ENCODE measurements around the gene ATP1A2.
"Not testable (repeated sequence)": the region's sequence is repeated elsewhere in the genome, so short reads cannot be mapped to it uniquely, and the experiment has no call there.

ATP1A2 gene

GRCh38 chr1:160124705-160125478 lies 9.3 kb downstream of the ATP1A2 start:
- no peak for DNase-seq (ENCODE audit: low read depth)

GRCh38 chr1:160125746-160126145 lies 10.2 kb downstream of the ATP1A2 start:
- DNase-seq (ENCODE audit: low read depth), result no peak

- DNase-seq (ENCODE audit: low read depth), result not testable (repeated sequence)
These were observed 10.8 kb downstream of the ATP1A2 start for GRCh38 chr1:160126342-160126741.

GRCh38 chr1:160127381-160127780 lies 11.8 kb downstream of the ATP1A2 start:
- no peak for DNase-seq (ENCODE audit: low read depth)

GRCh38 chr1:160127865-160128523 lies 12.4 kb downstream of the ATP1A2 start:
- no peak for DNase-seq (ENCODE audit: low read depth)

GRCh38 chr1:160128636-160129035 lies 13.1 kb downstream of the ATP1A2 start:
- DNase-seq (ENCODE audit: low read depth), result no peak

GRCh38 chr1:160129046-160129445 lies 13.5 kb downstream of the ATP1A2 start:
- no peak for DNase-seq (ENCODE audit: low read depth)

GRCh38 chr1:160129558-160129957 lies 14.0 kb downstream of the ATP1A2 start:
- DNase-seq (ENCODE audit: low read depth), result no peak

- no peak for DNase-seq (ENCODE audit: low read depth)
These were observed 14.4 kb downstream of the ATP1A2 start for GRCh38 chr1:160129966-160130365.

GRCh38 chr1:160130486-160130885 lies 14.9 kb downstream of the ATP1A2 start:
- no peak for DNase-seq (ENCODE audit: low read depth)

- no peak for DNase-seq (ENCODE audit: low read depth)
These were observed 15.4 kb downstream of the ATP1A2 start for GRCh38 chr1:160130939-160131338.

GRCh38 chr1:160131803-160132565 lies 16.4 kb downstream of the ATP1A2 start:
- no peak for DNase-seq (ENCODE audit: low read depth)

- DNase-seq (ENCODE audit: low read depth), result no peak
These were observed 18.6 kb downstream of the ATP1A2 start for GRCh38 chr1:160133990-160134770.

GRCh38 chr1:160134791-160135572 lies 19.4 kb downstream of the ATP1A2 start:
- DNase-seq (ENCODE audit: low read depth), result no peak

- no peak for DNase-seq (ENCODE audit: low read depth)
These were observed 20.8 kb downstream of the ATP1A2 start for GRCh38 chr1:160136121-160136925.

GRCh38 chr1:160136926-160137200 lies 21.3 kb downstream of the ATP1A2 start:
- DNase-seq (ENCODE audit: low read depth), result no peak

GRCh38 chr1:160137216-160137862 lies 21.8 kb downstream of the ATP1A2 start:
- DNase-seq (ENCODE audit: low read depth), result no peak

- no peak for DNase-seq (ENCODE audit: low read depth)
These were observed 24.3 kb downstream of the ATP1A2 start for GRCh38 chr1:160139840-160140239.

- DNase-seq (ENCODE audit: low read depth), result no peak
These were observed 28.1 kb downstream of the ATP1A2 start for GRCh38 chr1:160143695-160144094.

GRCh38 chr1:160144921-160145320 lies 29.4 kb downstream of the ATP1A2 start:
- DNase-seq (ENCODE audit: low read depth), result no peak
